IMR-90 (cell line): ENCODE measurements around the gene PUDP.

Source experiments
- CEBPB ChIP-seq: IDR thresholded peaks from 2 replicates; pipeline ENCODE4 v1.6.1; 2012; ENCODE audit warnings: low read depth, low read length, improper control_type of control experiment
- CTCF ChIP-seq: conservative IDR thresholded peaks from 2 replicates; pipeline ENCODE4 v1.5.1; 2012; ENCODE audit warnings: mild to moderate bottlenecking, low read depth, low read length, improper control_type of control experiment
- RAD21 ChIP-seq: IDR thresholded peaks from 2 replicates; pipeline ENCODE4 v1.6.1; 2012; ENCODE audit warnings: low read length, improper control_type of control experiment

- TF ChIP-seq RAD21 (no peak), CTCF (no peak), CEBPB (no peak)
These were observed 44.9 kb upstream of the PUDP start for GRCh38 chrX:7192871-7193270.
